Stimulated activated CD4-positive, alpha-beta T cell treated with anti-CD3 and anti-CD28 coated beads, Interleukin-4, amount 100 ng/mL, for 1 hour (primary cell): Measurements from ENCODE around the gene COL5A2.

Source experiments
- DNase-seq: peaks from one replicate; pipeline ENCODE4 v3.0.0-alpha.2; 2020

The COL5A2 gene

DNA sequence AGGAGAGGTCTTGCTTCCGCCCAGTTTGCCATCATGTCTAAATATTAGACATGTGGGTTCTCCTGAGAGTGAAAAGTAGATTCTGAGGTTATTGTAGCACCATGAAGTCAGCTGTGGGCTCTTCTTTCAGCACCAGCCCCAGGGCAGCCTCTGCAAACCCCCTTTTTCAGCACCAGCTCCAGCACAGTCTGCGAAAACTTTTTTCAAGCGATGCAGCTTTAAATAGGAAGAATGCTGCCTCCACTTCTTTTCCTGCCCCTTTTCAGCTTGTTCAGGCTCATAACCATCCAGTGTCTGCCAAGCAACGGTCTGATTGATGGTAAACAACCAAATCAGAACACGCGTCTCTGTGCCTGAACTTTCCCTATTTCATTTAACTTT, at the start of gene COL5A2:
Gene COL5A2 (minus strand): TSS at position 192 of the 381 bp plus-strand sequence. CDS start 157 bp downstream, at position 35.
- no peak for DNase-seq

DNA sequence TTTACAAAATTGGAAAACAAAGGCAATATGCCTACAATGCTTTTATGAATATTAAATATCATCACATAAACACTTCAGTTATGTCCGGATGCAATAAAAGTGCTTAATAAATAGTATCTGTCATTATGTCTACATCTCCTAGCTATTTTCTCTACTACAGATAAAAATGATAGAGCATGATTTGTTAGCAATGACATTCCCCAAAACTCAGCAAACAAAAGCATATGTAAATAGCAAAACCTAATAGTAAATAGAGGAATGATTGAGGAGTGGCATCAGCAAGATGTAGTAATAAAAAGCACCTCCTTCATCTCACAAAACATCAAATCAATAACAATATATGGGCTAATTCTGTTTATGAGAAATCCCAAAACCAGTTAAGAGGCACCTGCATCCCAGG, 46.5 kb upstream of the COL5A2 start:
- no peak for DNase-seq

DNA sequence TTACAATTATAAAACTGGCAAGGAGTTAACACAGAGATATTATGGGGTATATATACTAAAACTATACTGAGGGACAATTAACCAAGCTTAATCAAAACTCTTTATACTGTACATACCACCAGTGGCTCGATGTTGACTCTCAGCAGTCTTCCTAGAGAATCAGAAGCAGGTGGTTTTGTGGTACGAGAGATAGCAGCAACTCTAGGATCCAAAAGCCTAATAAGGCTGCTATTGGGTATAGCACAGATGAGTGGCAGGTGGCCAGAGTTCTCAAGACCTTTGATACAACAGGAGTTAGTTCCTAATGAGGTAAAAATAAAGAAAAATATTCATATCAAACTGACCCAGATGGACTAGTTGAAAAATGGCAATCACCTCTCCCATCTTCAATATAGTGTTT, 45.5 kb upstream of the COL5A2 start:
- DNase-seq, result no peak

DNA sequence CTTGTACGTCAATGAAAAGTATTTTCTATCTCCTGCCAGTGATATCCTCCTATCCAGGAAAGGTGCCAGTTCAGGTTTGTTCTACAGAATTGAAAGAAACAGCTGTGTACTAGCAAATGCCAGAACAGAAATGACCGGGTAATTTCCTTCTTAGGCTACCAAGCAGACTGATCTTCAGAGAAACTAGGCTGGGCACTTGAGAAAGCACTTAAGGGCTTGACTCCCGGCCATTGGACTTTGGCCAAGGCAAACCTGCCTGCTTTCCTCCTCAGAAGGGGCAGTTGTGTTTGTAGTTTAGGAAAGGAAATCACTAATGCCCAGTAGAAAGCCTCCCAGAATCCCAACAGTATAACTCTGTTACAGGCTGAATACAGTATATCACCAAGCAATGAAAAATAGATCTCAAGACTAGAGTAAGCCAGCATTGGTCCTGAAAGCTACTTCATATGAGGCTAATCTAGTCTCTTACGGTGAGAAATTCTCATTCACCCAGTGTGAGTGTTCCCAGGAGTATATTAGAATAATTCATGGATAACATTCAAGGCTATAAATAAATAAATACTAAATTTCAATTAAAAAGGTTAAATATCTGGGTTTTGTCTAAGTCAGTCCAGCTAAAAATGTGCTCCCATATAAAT, 43.0 kb upstream of the COL5A2 start:
- DNase-seq, result no peak

DNA sequence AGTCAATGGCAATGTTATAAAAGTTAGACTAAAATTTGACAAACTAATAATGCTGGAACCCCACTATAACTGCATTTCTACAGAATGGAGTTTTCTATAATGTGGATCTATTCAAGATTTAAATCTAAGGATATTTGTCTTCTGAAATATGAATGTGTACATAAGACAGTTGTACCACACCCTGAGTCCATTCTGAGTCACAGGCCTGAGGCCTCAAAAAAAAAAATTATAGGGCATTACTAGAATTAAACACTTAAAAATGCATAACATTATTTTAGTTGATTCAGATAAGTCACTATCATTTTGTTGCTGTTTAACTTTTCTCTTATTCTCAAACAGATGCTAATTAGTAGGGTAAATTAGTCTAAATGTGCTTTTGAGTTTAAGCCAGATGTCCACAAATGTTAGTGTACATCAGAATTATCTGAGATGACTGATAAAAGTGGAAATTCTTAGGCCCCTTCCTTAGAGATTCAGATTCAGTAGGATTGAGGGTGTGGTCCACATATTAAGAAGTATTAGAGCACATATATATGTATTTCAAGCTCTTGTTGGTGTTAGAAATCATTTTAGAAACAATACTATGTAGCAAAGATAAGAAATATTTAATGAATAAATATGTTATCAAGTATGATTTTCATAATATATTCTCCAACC, 42.4 kb upstream of the COL5A2 start:
- no peak for DNase-seq

- no peak for DNase-seq
Observed at GRCh38 chr2:189218236-189218635, 38.7 kb upstream of the COL5A2 start.

- DNase-seq, result no peak
Observed at GRCh38 chr2:189217541-189217940, 38.0 kb upstream of the COL5A2 start.

DNA sequence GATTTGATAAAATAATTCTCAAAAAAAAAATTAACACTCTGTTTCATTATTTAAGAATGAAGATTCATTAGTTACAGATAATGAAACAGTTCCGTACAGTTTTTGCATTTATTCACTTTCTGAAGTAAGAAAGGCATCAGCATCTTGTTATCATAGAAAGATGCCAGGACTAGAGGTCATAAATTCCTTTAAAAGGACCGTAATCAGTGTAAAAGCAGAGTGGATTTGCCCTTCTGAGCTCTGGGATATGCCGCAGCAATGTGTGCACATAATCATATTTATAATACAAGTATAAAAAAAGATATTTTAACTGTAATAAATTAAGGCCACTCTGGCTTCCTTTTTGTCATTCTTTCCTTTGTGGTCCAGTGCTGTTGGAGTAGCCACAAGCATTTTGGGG, 37.5 kb upstream of the COL5A2 start:
- DNase-seq, result no peak

DNA sequence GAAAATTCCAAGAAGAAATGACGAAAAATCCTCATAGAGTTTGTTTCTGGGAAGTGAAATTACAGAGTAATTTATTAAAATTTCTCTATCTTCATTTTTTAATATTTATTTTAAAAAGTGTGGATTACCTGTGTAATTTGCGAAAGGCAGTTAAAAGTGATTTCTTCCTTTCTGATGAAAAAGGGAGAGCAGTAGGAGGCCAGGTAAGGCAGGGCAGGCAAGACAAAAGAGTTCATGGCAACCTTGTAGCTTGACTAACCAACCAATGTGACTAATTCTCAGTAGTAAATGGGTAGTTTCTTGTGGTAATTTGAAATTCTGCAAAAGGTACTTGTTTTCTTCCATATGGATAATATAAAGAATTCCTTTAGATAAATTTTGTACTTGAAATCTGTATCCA, 34.9 kb upstream of the COL5A2 start:
- no peak for DNase-seq

DNA sequence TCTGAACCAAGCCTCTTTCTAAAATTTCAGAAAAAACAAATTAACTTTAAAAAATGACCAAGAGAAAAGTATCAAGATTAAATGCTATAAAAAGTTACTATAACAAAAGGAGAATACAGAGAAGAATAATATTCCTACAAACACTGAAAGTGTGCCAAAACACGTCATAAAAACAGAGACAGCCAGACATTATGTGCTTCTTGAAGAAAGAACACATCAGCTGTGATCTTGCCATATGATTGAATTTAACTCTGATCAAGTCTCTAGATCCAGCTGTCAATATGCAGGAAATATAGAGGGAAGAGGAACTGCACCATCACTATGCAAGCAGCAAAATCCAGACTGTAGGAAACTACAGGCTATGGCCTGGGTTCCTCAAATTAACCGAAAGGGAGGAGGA, 33.7 kb upstream of the COL5A2 start:
- no peak for DNase-seq

- DNase-seq, result no peak
Observed at GRCh38 chr2:189210250-189211087, 30.9 kb upstream of the COL5A2 start.

- no peak for DNase-seq
Observed at GRCh38 chr2:189208254-189208653, 28.7 kb upstream of the COL5A2 start.

DNA sequence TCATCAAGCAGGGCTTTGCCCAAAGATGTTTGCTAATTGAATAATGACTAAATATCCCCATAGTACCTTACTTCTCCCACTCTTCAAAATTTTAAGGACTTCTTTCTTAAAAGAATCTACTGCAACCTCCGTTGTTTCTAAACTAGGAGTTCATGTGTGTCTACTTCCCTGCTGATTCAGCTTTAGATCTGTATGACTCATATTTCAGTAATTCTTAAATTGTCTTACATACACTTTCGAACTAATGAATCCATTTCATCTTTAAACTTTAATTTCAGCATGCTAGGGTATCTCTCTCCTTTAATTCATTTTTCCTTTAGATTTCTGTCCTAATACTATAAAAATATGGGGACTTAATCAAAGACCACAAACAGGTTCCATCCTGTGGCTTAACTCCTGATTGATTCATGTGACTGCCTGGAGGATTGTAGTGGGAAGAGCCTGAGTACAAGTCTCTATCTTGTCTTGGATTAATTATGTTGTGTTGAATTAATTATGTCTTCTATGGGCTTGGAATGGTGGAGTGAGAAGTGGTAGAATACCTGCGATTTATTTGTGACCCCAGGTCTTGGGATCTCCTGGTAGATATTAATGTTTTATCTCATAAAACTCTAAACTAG, 24.9 kb upstream of the COL5A2 start:
- DNase-seq, result no peak

DNA sequence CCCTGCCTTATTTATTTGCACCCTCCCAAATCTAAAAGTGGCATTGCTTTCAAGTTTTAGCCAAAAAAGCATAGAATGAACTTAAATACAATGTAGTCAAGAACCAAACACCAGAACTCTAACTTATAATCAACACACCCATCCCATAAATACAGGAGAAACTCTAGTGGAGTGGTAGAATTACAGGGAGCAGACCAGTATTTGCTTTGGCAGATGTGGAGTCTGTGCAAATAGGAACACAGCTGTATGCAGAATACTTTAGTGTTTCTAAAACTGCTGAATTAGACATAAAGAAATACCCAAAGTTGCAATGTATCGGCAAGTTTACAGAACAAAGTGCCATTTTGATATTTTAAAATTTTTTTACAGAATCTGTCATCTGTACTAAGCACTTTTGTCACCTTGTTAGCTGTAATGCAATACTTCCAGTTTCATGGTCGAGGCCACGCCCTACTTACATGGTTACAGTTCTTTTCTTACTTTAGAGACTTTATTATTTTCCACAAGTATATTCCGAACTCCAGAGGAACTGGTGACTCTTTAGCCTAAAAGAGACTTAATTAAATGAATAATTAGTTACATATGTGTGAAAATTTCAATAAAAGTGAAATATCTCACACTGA, 23.7 kb upstream of the COL5A2 start:
- no peak for DNase-seq

GRCh38 chr2:189199797-189200196, 20.2 kb upstream of the COL5A2 start:
- no peak for DNase-seq

- DNase-seq, result no peak
Observed at GRCh38 chr2:189192766-189193165, 13.2 kb upstream of the COL5A2 start.

DNA sequence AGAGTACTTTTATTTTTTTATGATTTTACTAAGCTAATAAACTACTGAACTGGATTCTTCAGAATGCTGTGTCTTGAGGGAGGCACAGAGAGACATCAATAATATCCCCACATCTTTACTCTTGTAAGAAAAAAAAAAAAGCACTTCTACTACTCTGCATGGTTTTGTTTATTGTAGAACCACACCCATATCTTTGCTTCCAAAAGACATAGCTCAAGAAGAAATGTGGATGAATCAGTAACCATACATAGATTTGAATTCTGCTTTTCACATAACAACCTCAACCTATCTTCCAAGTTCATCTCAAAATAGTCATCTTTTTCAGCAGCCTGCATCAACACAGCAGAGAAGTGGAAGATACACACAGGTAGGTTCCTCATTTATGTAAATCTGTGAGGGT, 12.2 kb upstream of the COL5A2 start:
- no peak for DNase-seq

- no peak for DNase-seq
Observed at GRCh38 chr2:189190685-189191084, 11.1 kb upstream of the COL5A2 start.

GRCh38 chr2:189188115-189188805, 8.7 kb upstream of the COL5A2 start:
- no peak for DNase-seq

DNA sequence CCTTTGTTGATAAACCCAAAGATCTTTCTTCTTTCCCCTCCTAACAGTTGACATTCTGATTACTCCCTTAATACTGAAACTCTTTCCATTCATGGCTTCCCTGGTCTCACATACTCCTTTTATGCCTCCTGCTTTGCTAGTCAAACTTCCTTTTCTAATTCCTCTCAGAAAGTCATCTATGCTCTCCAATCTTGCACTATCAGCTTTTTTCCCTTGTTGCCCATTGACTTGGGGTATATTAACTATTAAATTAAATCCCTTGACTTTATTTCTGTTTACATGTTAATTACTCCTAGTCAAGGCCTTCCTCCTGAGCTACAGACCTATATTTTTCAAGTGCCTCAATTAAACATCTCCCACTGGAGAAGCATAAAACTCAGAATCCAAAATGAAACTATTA, 3.6 kb upstream of the COL5A2 start:
- no peak for DNase-seq

- DNase-seq, result no peak
Observed at GRCh38 chr2:189181706-189182105, 2.1 kb upstream of the COL5A2 start.
